GM12878 (cell line): ENCODE data around the gene SPDYE1. TPM values are rescaled to one million over a fixed set of nuclear protein-coding genes. Genes with fewer than 3 reads are reported as not detected.

Source experiments
- ATAC-seq: fragments of 200-7000 bp; cut with Tn5 transposase; 3 replicates; pipeline ENCODE4 v1.9.1; 2020; ENCODE audit warnings: mild to moderate bottlenecking, moderate library complexity
- BruUV-seq: library from RNA; stranded (reverse); fragments of 400-500 nt; replicated peaks from 2 replicates; lab custom pipeline; 2021; lab: Mats Ljungman, UMichigan
- CTCF ChIA-PET: fragments of 300-600 bp; sonication (Branson Sonifier 250); formaldehyde crosslinking; extraction: SDS; loops from one replicate; lab custom pipeline; 2021; ENCODE audit warnings: inconsistent platforms; lab: Yijun Ruan, JAX
- POLR2A ChIA-PET: fragments of 350-600 bp; formaldehyde crosslinking; extraction: SDS; loops from one replicate; lab custom pipeline; 2021; ENCODE audit warnings: inconsistent platforms; lab: Charles Lee
- RAD21 ChIA-PET: fragments of 300-600 bp; sonication (Branson Sonifier 250); formaldehyde crosslinking; loops from one replicate; lab custom pipeline; 2023; ENCODE audit warnings: antibody characterized with exemption; ENCODE audit not compliant: unreplicated experiment; lab: Charles Lee
- SMC1A ChIA-PET: fragments of 300-600 bp; sonication (Branson Sonifier 250); formaldehyde crosslinking; loops from one replicate; lab custom pipeline; 2023; ENCODE audit not compliant: unreplicated experiment, uncharacterized antibody; lab: Charles Lee
- DNase-seq: peaks from one replicate; pipeline ENCODE4 v3.0.0-alpha.2; 2011; ENCODE audit warnings: low read depth, low spot score
- FAIRE-seq: peaks from 3 replicates; lab custom pipeline; 2011; peaks lifted over from hg19 to GRCh38; lab: Jason Lieb, UNC
- H2AFZ ChIP-seq: 2 replicates; pipeline ENCODE4 v1.6.0; 2011; ENCODE audit warnings: low read depth, low read length, control low read depth; ENCODE audit not compliant: control insufficient read depth
- H3K27ac ChIP-seq: 2 replicates; pipeline ENCODE4 v1.5.1; 2011; ENCODE audit warnings: control low read depth; ENCODE audit not compliant: control insufficient read depth, insufficient read depth
- H3K27me3 ChIP-seq, 2 experiments: replicated peaks in 1 of 2; 2 replicates each; pipeline versions ENCODE4 v1.6.0 to v1.6.1; 2011; ENCODE audit warnings: low read length in 1 of 2; ENCODE audit not compliant: control insufficient read depth in 2 of 2, insufficient read depth in 2 of 2
- H3K36me3 ChIP-seq, 2 experiments: 2 replicates each; pipeline ENCODE4 v1.5.1; 2011; ENCODE audit warnings: low read length in 1 of 2; ENCODE audit not compliant: control insufficient read depth in 2 of 2, insufficient read depth in 2 of 2
- H3K4me1 ChIP-seq: 2 replicates; pipeline ENCODE4 v1.6.1; 2011; ENCODE audit warnings: mild to moderate bottlenecking, low read length, moderate library complexity, mixed read lengths; ENCODE audit not compliant: control insufficient read depth, insufficient read depth
- H3K4me2 ChIP-seq: 2 replicates; pipeline ENCODE4 v1.6.0; 2011; ENCODE audit warnings: control low read depth; ENCODE audit not compliant: control insufficient read depth, insufficient read depth
- H3K4me3 ChIP-seq: fragments of 200-600 bp; sonication (generic); 2 replicates; pipeline ENCODE4 v1.5.1; 2016
- H3K79me2 ChIP-seq: 2 replicates; pipeline ENCODE4 v1.6.0; 2011; ENCODE audit warnings: low read length; ENCODE audit not compliant: control insufficient read depth, insufficient read depth
- H3K9ac ChIP-seq: 2 replicates; pipeline ENCODE4 v1.8.0; 2011; ENCODE audit warnings: low read length, control low read depth, mixed read lengths; ENCODE audit not compliant: control insufficient read depth, insufficient read depth
- H3K9me3 ChIP-seq: replicated peaks from 3 replicates; pipeline ENCODE4 v1.5.1; 2011; ENCODE audit warnings: mild to moderate bottlenecking, low read length; ENCODE audit not compliant: control insufficient read depth, insufficient read depth
- H4K20me1 ChIP-seq: 2 replicates; pipeline ENCODE4 v1.6.0; 2011; ENCODE audit not compliant: control insufficient read depth, insufficient read depth
- CREB1 ChIP-seq: IDR thresholded peaks from 2 replicates; pipeline ENCODE4 v1.6.1; 2012; ENCODE audit warnings: low read depth, mild to moderate bottlenecking, inconsistent platforms
- EGR1 ChIP-seq, 2 experiments: IDR thresholded peaks; 1 replicate in 1 of 2; 2 replicates in 1 of 2; pipeline ENCODE4 v1.6.1; 2011 to 2012; ENCODE audit warnings: low read depth in 2 of 2, low read length in 2 of 2, borderline replicate concordance in 1 of 2, mild to moderate bottlenecking in 1 of 2, moderate library complexity in 1 of 2
- MEF2B ChIP-seq: fragments of 450-650 bp; IDR thresholded peaks from 2 replicates; pipeline ENCODE4 v1.6.1; 2018; ENCODE audit warnings: mild to moderate bottlenecking, moderate library complexity; ENCODE audit not compliant: partially characterized antibody, poor library complexity, severe bottlenecking
- PBX3 ChIP-seq: IDR thresholded peaks from 2 replicates; pipeline ENCODE4 v1.6.1; 2011; ENCODE audit warnings: mild to moderate bottlenecking, low read depth, low read length, moderate library complexity; ENCODE audit not compliant: insufficient replicate concordance
- RUNX3 ChIP-seq: IDR thresholded peaks from 2 replicates; pipeline ENCODE4 v1.6.1; 2012; ENCODE audit warnings: low read length, inconsistent platforms
- WGBS: methylation state at CpG from one replicate; pipeline ENCODE4 v1.1.6; 2016; ENCODE audit warnings: low lambda C conversion rate; ENCODE audit not compliant: insufficient replicate concordance, insufficient coverage; ENCODE audit errors: missing lambda C conversion rate; 5-methylcytosine and 5-hydroxymethylcytosine counted together
- in situ Hi-C: fragments of 300-500 bp; cut with MboI; formaldehyde crosslinking; loops from 9 replicates; pipeline ENCODE4 v1.14.3; 2018; ENCODE audit warnings: mixed read lengths
- intact Hi-C: fragments of 100-400 bp; cut with micrococcal nuclease; formaldehyde crosslinking; loops from one replicate; pipeline ENCODE4 v1.14.2; 2022; ENCODE audit not compliant: unreplicated experiment
- microRNA-seq: library from miRNA; unstranded; fragments of <30 nt; microRNA quantifications from one replicate; pipeline ENCODE4, GENCODE V29; 2018
- polyA plus RNA-seq, 11 experiments: library from polyadenylated mRNA; depleted of rRNA in 4 of 11; unstranded in 6 of 11; stranded (reverse) in 5 of 11; fragments of >200 nt; fragmentation: Nextera tagmentation in 4 of 11; fragmentation: Illumina TruSeq in 1 of 11; extraction: Ambion mirVana in 4 of 11; extraction: Trizol in 1 of 11; gene quantifications; 1 replicate in 1 of 11; 2 replicates in 10 of 11; pipeline versions ENCODE4 v1.2.1 to v1.2.3, GENCODE V29; 2011 to 2016; ENCODE audit warnings: inconsistent platforms in 2 of 11, missing spikeins in 2 of 11, low read depth in 1 of 11
- total RNA-seq, 4 experiments: library from RNA; depleted of rRNA in 3 of 4; stranded (reverse); fragments of >200 nt in 3 of 4; fragmentation: Illumina TruSeq in 1 of 4; extraction: Trizol in 1 of 4; gene quantifications; 2 replicates each; pipeline versions ENCODE4 v1.2.1 to v1.2.3, GENCODE V29; 2013 to 2021

SPDYE1 gene
- total and polyA plus RNA-seq, 10 of the 15 experiments (the other 5 are each of a cell fraction or from before 2014, with no cell fraction given) = 0.04 to 1.3 (median 0.07) TPM; not detected in 3

DNA sequence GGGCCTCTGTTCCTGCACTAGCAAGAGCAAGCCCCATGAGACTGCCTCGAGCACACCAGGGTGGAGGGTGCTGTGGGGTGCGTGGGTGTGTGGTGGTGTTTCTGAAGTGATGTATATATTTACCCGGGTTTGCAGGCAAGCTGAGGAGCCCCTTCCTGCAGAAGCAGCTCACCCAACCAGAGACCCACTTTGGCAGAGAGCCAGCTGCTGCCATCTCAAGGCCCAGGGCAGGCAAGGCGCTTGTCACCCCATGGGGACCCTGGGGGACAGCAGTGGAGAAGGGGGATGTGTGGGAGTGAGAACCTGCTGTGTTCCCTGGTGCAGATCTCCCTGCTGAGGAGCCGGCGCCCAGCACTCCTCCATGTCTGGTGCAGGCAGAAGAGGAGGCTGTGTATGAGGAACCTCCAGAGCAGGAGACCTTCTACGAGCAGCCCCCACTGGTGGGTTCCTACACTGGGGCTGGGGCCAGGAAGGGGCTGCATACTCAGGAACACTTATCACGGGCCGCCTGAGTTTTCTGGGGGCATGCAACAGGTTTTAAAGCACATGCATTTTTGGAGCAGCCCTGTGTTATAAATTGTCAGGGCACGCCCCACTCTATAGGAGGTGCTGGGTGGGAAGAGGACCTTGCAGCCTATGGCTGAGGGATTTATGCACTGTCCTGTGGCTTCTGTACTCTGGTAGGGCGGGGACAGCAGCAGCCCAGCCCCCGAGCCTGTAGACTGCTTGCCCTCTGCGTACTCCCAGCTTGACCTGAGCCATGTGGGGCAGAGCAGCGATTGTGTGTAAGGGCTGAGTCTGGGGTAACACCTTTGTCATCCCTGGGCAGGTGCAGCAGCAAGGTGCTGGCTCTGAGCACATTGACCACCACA lies 61.8 kb downstream of the SPDYE1 start:
- peaks cover 3% of the 10 kb centered on the region; the same call in 1 of the 2 replicates for H4K20me1 ChIP-seq
- ChIA-PET POLR2A (no interaction called here), CTCF (no interaction called here), RAD21 (no interaction called here), SMC1A (interaction anchor here (1.8 kb wide), 1 partner anchor 15 kb away, joined by 6 read pairs; the partner anchor contains the start of gene DBNL)
- H3K36me3 ChIP-seq = peaks cover 44 to 50% of the 10 kb centered on the region in 2 experiments
- H3K27ac ChIP-seq = peak overlapping the region; percentile 37
- H3K4me3 ChIP-seq = no peak overlapping the region
- no peaks in the 10 kb centered on the region for H3K9me3 ChIP-seq
- no peak overlapping the region for H2AFZ ChIP-seq
- DNase-seq (no peak), FAIRE-seq (no peak), ATAC-seq (peak; percentile 71)
- WGBS = 33% methylated on average over 14 of the region's 14 CpGs
- no peak overlapping the region for H3K9ac ChIP-seq
- H3K79me2 ChIP-seq = no peaks in the 10 kb centered on the region
- TF ChIP-seq MEF2B (peak; percentile 59), EGR1 (IDR thresholded peaks at IDR 0.05; ENCODE audit: borderline replicate concordance in 1 of 2, low read depth in 2 of 2, low read length in 2 of 2) (peak in 1 of 2 experiments; percentile 88; a peak in 2 of 3 replicates), CREB1 (0 out of 2 replicates have a peak, but pooled peaks have one; percentile 53), RUNX3 (peak; percentile 58), PBX3 (no peak)
- in situ Hi-C loops (no loop called here), intact Hi-C loops (no loop called here)
- H3K27me3 ChIP-seq = no peaks in the 10 kb centered on the region
- H3K4me1 ChIP-seq = peaks cover 24% of the 10 kb centered on the region
- BruUV-seq = no TSS peak
- no peak overlapping the region for H3K4me2 ChIP-seq

Small RNA genes within 50 kb of the gene (microRNA-seq; reads per million reads assigned to microRNA genes)
- gene MIR6837 = not detected

Other genes starting within 250 kb of the SPDYE1 start
Only the 7 nearest of the 12 such genes appear.
- gene URGCP, start 91.3 kb upstream of the SPDYE1 start, total RNA-seq (2014; rRNA removed) = 19.7 and 19.9 TPM in 2 replicates
- 13.9 and 15.8 TPM in 2 replicates for gene URGCP, start 91.3 kb upstream of the SPDYE1 start, total RNA-seq (2014; rRNA removed; fragmentation: Illumina TruSeq; extraction: Trizol)
- 23.2 and 24.2 TPM in 2 replicates for gene URGCP, start 91.3 kb upstream of the SPDYE1 start, total RNA-seq (2021)
- gene URGCP, start 91.3 kb upstream of the SPDYE1 start, polyA plus RNA-seq (2011; rRNA removed) = 12.3 and 18.4 TPM in 2 replicates
- gene URGCP, start 91.3 kb upstream of the SPDYE1 start, polyA plus RNA-seq (2014; fragmentation: Illumina TruSeq; extraction: Trizol) = 22.9 and 29.7 TPM in 2 replicates
- gene URGCP, start 91.3 kb upstream of the SPDYE1 start, polyA plus RNA-seq (2014; fragmentation: Nextera tagmentation; extraction: Ambion mirVana) = 1 to 10 TPM; 2.0 to 3.9 TPM
- gene URGCP, start 91.3 kb upstream of the SPDYE1 start, polyA plus RNA-seq (2014; rRNA removed) = 16.6 and 18.8 TPM in 2 replicates
- gene URGCP, start 91.3 kb upstream of the SPDYE1 start, polyA plus RNA-seq (2016; fragmentation: Nextera tagmentation; extraction: Ambion mirVana) = 10 to 100 TPM; 15.4 to 23.9 TPM
- gene UBE2D4, start 71.5 kb upstream of the SPDYE1 start, total RNA-seq (2014; rRNA removed) = 9.9 and 12.3 TPM in 2 replicates
- gene UBE2D4, start 71.5 kb upstream of the SPDYE1 start, total RNA-seq (2014; rRNA removed; fragmentation: Illumina TruSeq; extraction: Trizol) = 6.6 and 6.7 TPM in 2 replicates
- 8.9 and 10.9 TPM in 2 replicates for gene UBE2D4, start 71.5 kb upstream of the SPDYE1 start, total RNA-seq (2021)
- 11.3 and 16.6 TPM in 2 replicates for gene UBE2D4, start 71.5 kb upstream of the SPDYE1 start, polyA plus RNA-seq (2011; rRNA removed)
- 8.1 and 10.8 TPM in 2 replicates for gene UBE2D4, start 71.5 kb upstream of the SPDYE1 start, polyA plus RNA-seq (2014; fragmentation: Illumina TruSeq; extraction: Trizol)
- gene UBE2D4, start 71.5 kb upstream of the SPDYE1 start, polyA plus RNA-seq (2014; fragmentation: Nextera tagmentation; extraction: Ambion mirVana) = 1 to 10 TPM; 3.5 to 5.3 TPM
- gene UBE2D4, start 71.5 kb upstream of the SPDYE1 start, polyA plus RNA-seq (2014; rRNA removed) = 9.3 and 11.6 TPM in 2 replicates
- 10 to 100 TPM; 15.4 to 16.2 TPM for gene UBE2D4, start 71.5 kb upstream of the SPDYE1 start, polyA plus RNA-seq (2016; fragmentation: Nextera tagmentation; extraction: Ambion mirVana)
- 113 and 117 TPM in 2 replicates for gene DBNL, start 46.8 kb downstream of the SPDYE1 start, total RNA-seq (2014; rRNA removed)
- 62.0 and 65.6 TPM in 2 replicates for gene DBNL, start 46.8 kb downstream of the SPDYE1 start, total RNA-seq (2014; rRNA removed; fragmentation: Illumina TruSeq; extraction: Trizol)
- 108 and 110 TPM in 2 replicates for gene DBNL, start 46.8 kb downstream of the SPDYE1 start, total RNA-seq (2021)
- 32.2 and 58.3 TPM in 2 replicates for gene DBNL, start 46.8 kb downstream of the SPDYE1 start, polyA plus RNA-seq (2011; rRNA removed)
- gene DBNL, start 46.8 kb downstream of the SPDYE1 start, polyA plus RNA-seq (2014; fragmentation: Illumina TruSeq; extraction: Trizol) = 30.2 and 78.1 TPM in 2 replicates
- gene DBNL, start 46.8 kb downstream of the SPDYE1 start, polyA plus RNA-seq (2014; fragmentation: Nextera tagmentation; extraction: Ambion mirVana) = 10 to 100 TPM in 1 of 2 experiments, 1 to 10 TPM in 1; 4.1 to 18.5 TPM
- gene DBNL, start 46.8 kb downstream of the SPDYE1 start, polyA plus RNA-seq (2014; rRNA removed) = 90.4 and 108 TPM in 2 replicates
- gene DBNL, start 46.8 kb downstream of the SPDYE1 start, polyA plus RNA-seq (2016; fragmentation: Nextera tagmentation; extraction: Ambion mirVana) = 100 to 1,000 TPM; 161 to 179 TPM
- not detected in 2 replicates for gene PGAM2, start 67.7 kb downstream of the SPDYE1 start, total RNA-seq (2014; rRNA removed)
- gene PGAM2, start 67.7 kb downstream of the SPDYE1 start, total RNA-seq (2014; rRNA removed; fragmentation: Illumina TruSeq; extraction: Trizol) = not detected in 2 replicates
- gene PGAM2, start 67.7 kb downstream of the SPDYE1 start, total RNA-seq (2021) = 0.24 TPM in 1 of 2 replicates, not detected in the other
- gene PGAM2, start 67.7 kb downstream of the SPDYE1 start, polyA plus RNA-seq (2011; rRNA removed) = not detected in 2 replicates
- not detected in 2 replicates for gene PGAM2, start 67.7 kb downstream of the SPDYE1 start, polyA plus RNA-seq (2014; fragmentation: Illumina TruSeq; extraction: Trizol)
- not detected for gene PGAM2, start 67.7 kb downstream of the SPDYE1 start, polyA plus RNA-seq (2014; fragmentation: Nextera tagmentation; extraction: Ambion mirVana)
- gene PGAM2, start 67.7 kb downstream of the SPDYE1 start, polyA plus RNA-seq (2014; rRNA removed) = 0.13 TPM in 1 of 2 replicates, not detected in the other
- gene PGAM2, start 67.7 kb downstream of the SPDYE1 start, polyA plus RNA-seq (2016; fragmentation: Nextera tagmentation; extraction: Ambion mirVana) = not detected
- 23.3 and 24.8 TPM in 2 replicates for gene POLM, start 84.6 kb downstream of the SPDYE1 start, total RNA-seq (2014; rRNA removed)
- gene POLM, start 84.6 kb downstream of the SPDYE1 start, total RNA-seq (2014; rRNA removed; fragmentation: Illumina TruSeq; extraction: Trizol) = 13.5 and 14.1 TPM in 2 replicates
- 33.8 and 37.8 TPM in 2 replicates for gene POLM, start 84.6 kb downstream of the SPDYE1 start, total RNA-seq (2021)
- gene POLM, start 84.6 kb downstream of the SPDYE1 start, polyA plus RNA-seq (2011; rRNA removed) = 11.0 and 15.9 TPM in 2 replicates
- gene POLM, start 84.6 kb downstream of the SPDYE1 start, polyA plus RNA-seq (2014; fragmentation: Illumina TruSeq; extraction: Trizol) = 8.0 and 16.1 TPM in 2 replicates
- gene POLM, start 84.6 kb downstream of the SPDYE1 start, polyA plus RNA-seq (2014; fragmentation: Nextera tagmentation; extraction: Ambion mirVana) = 1 to 10 TPM; 3.1 to 4.6 TPM
- 39.4 and 41.5 TPM in 2 replicates for gene POLM, start 84.6 kb downstream of the SPDYE1 start, polyA plus RNA-seq (2014; rRNA removed)
- gene POLM, start 84.6 kb downstream of the SPDYE1 start, polyA plus RNA-seq (2016; fragmentation: Nextera tagmentation; extraction: Ambion mirVana) = 10 to 100 TPM; 22.0 to 23.2 TPM
- gene AEBP1, start 106.4 kb downstream of the SPDYE1 start, total RNA-seq (2014; rRNA removed) = 0.06 TPM in 1 of 2 replicates, not detected in the other
- gene AEBP1, start 106.4 kb downstream of the SPDYE1 start, total RNA-seq (2014; rRNA removed; fragmentation: Illumina TruSeq; extraction: Trizol) = not detected in 2 replicates
- gene AEBP1, start 106.4 kb downstream of the SPDYE1 start, total RNA-seq (2021) = 0.16 and 0.23 TPM in 2 replicates
- 0.09 and 0.20 TPM in 2 replicates for gene AEBP1, start 106.4 kb downstream of the SPDYE1 start, polyA plus RNA-seq (2011; rRNA removed)
- not detected in 2 replicates for gene AEBP1, start 106.4 kb downstream of the SPDYE1 start, polyA plus RNA-seq (2014; fragmentation: Illumina TruSeq; extraction: Trizol)
- gene AEBP1, start 106.4 kb downstream of the SPDYE1 start, polyA plus RNA-seq (2014; fragmentation: Nextera tagmentation; extraction: Ambion mirVana) = not detected
- gene AEBP1, start 106.4 kb downstream of the SPDYE1 start, polyA plus RNA-seq (2014; rRNA removed) = 0.08 TPM in 1 of 2 replicates, not detected in the other
- gene AEBP1, start 106.4 kb downstream of the SPDYE1 start, polyA plus RNA-seq (2016; fragmentation: Nextera tagmentation; extraction: Ambion mirVana) = under 1 TPM in 1 of 2 experiments, not detected in 1; 0.11 TPM
- 149 and 169 TPM in 2 replicates for gene POLD2, start 125.7 kb downstream of the SPDYE1 start, total RNA-seq (2014; rRNA removed)
- gene POLD2, start 125.7 kb downstream of the SPDYE1 start, total RNA-seq (2014; rRNA removed; fragmentation: Illumina TruSeq; extraction: Trizol) = 97.5 and 105 TPM in 2 replicates
- gene POLD2, start 125.7 kb downstream of the SPDYE1 start, total RNA-seq (2021) = 169 TPM in 2 replicates
- 113 and 179 TPM in 2 replicates for gene POLD2, start 125.7 kb downstream of the SPDYE1 start, polyA plus RNA-seq (2011; rRNA removed)
- gene POLD2, start 125.7 kb downstream of the SPDYE1 start, polyA plus RNA-seq (2014; fragmentation: Illumina TruSeq; extraction: Trizol) = 61.8 and 118 TPM in 2 replicates
- gene POLD2, start 125.7 kb downstream of the SPDYE1 start, polyA plus RNA-seq (2014; fragmentation: Nextera tagmentation; extraction: Ambion mirVana) = 10 to 100 TPM; 19.1 to 42.7 TPM
- gene POLD2, start 125.7 kb downstream of the SPDYE1 start, polyA plus RNA-seq (2014; rRNA removed) = 193 and 194 TPM in 2 replicates
- 100 to 1,000 TPM; 266 to 287 TPM for gene POLD2, start 125.7 kb downstream of the SPDYE1 start, polyA plus RNA-seq (2016; fragmentation: Nextera tagmentation; extraction: Ambion mirVana)